ENCODE data around the gene EPHA4.

EPHA4 gene

DNA sequence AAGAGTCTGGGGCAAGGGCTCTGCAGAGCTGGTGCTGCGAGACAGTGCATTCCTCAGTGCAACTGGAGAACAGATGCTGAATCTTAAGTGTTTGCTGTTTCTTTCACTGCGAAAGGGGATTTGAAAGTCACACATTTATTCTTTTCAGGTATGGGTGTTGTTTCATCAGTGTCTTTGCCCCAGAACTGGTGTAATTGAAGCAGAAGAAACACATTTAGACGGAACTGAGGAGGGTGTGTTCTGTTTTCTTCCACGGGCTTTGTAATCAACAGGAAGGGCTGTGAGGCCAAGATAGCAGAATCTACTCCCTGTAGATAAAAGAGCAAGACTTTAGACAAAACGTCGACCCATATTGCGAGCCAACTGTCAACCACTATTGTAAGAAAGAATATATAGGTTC lies 151.9 kb downstream of the EPHA4 start:
- no peak for DNase-seq (ENCODE audit: low read depth, low spot score)
- POLR2A ChIA-PET, result no interaction called here
- TF ChIP-seq, protein P1, sequence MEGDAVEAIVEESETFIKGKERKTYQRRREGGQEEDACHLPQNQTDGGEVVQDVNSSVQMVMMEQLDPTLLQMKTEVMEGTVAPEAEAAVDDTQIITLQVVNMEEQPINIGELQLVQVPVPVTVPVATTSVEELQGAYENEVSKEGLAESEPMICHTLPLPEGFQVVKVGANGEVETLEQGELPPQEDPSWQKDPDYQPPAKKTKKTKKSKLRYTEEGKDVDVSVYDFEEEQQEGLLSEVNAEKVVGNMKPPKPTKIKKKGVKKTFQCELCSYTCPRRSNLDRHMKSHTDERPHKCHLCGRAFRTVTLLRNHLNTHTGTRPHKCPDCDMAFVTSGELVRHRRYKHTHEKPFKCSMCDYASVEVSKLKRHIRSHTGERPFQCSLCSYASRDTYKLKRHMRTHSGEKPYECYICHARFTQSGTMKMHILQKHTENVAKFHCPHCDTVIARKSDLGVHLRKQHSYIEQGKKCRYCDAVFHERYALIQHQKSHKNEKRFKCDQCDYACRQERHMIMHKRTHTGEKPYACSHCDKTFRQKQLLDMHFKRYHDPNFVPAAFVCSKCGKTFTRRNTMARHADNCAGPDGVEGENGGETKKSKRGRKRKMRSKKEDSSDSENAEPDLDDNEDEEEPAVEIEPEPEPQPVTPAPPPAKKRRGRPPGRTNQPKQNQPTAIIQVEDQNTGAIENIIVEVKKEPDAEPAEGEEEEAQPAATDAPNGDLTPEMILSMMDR (IDR thresholded peaks at IDR 0.05; ENCODE audit: insufficient read depth, low read length, missing control alignments), result no peak
- CTCF ChIA-PET, result no interaction called here
- no peak overlapping the region for H3K4me3 ChIP-seq (ENCODE audit: low read depth, low read length)

DNA sequence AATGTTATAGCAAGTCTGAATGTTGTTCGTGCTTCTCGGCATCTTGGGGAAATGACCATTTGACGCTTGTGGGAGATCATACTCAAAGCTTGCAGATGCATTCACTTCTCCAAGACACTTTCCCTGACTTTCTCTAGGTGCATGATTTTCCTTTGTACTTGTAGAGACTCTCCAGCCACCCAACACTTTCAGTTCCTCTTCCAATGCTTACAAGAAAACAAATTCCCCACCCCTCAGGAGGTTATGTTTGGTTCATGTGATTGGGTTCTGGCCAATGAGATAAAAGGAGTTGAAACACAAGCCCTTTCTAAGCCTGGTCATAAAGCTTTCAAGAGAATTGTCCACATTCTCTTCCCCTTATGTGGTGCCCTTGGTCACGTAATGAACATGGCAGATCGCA lies 156.3 kb downstream of the EPHA4 start:
- POLR2A ChIA-PET, result no interaction called here
- H3K4me3 ChIP-seq (ENCODE audit: low read depth, low read length), result no peak overlapping the region
- TF ChIP-seq, protein P1 (IDR thresholded peaks at IDR 0.05; ENCODE audit: insufficient read depth, low read length, missing control alignments), result no peak
- no peak for DNase-seq (ENCODE audit: low read depth, low spot score)
- CTCF ChIA-PET, result no interaction called here

DNA sequence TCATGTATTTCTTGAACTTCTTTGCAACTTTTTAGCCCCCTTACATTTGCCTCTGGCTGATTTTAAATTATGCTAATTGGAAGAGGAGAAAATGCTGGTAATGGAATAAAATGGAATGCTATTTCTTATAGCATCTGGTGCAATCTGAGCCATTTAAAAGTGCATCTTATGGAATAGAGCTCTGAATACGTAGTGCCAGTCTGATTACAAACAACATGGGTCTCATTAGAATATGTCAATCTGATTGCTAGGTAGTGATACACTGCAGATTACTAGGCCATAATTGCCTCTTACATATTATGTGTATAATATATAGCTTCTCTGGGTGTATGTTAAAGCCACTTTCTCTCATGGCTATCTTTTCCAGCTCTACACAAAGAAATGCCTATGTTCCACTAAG lies 159.1 kb downstream of the EPHA4 start:
- no peak overlapping the region for H3K4me3 ChIP-seq (ENCODE audit: low read depth, low read length)
- ChIA-PET POLR2A (no interaction called here), CTCF (no interaction called here)
- DNase-seq (ENCODE audit: low read depth, low spot score), result no peak
- TF ChIP-seq, protein P1 (IDR thresholded peaks at IDR 0.05; ENCODE audit: insufficient read depth, low read length, missing control alignments), result no peak

DNA sequence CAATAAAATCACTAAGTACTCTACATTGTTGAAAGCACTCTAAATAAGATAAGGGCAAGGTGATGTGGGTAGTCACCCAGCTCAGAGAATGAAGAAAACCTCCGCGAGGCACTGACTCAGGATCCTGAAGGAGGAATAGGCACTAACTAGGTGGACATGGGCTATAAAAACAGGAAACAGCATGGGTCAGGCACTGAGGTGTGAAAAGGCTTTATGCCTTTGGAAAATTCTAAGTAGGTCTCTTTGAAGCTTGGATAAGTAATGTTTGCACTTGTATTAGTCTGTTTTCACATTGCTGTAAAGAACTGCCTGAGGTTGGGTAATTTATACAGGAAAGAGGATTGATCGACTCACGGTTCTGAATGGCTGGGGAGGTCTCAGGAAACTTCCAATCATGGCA lies 161.6 kb downstream of the EPHA4 start:
- DNase-seq (ENCODE audit: low read depth, low spot score), result no peak
- TF ChIP-seq, protein P1 (IDR thresholded peaks at IDR 0.05; ENCODE audit: insufficient read depth, low read length, missing control alignments), result no peak
- ChIA-PET POLR2A (no interaction called here), CTCF (no interaction called here)
- no peak overlapping the region for H3K4me3 ChIP-seq (ENCODE audit: low read depth, low read length)

DNA sequence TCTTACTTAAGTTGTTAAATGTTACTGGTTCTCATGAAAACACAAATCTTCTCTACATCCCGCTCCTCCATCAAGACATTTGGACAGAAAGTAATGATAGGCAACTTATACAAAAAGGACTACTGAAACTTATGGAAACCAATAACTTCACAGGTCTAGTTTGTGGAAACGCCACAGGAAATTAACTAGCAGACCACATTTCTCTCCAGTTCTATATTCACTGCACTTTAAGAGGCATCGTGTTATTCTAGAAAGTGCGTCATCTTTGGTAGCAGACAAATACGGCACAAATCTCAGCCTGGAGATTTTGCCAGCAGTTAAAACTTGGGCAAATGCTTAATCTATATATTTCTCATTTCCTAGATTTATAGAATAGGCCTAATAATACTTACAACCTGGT lies 164.3 kb downstream of the EPHA4 start:
- no peak overlapping the region for H3K4me3 ChIP-seq (ENCODE audit: low read depth, low read length)
- TF ChIP-seq, protein P1 (IDR thresholded peaks at IDR 0.05; ENCODE audit: insufficient read depth, low read length, missing control alignments), result no peak
- ChIA-PET POLR2A (no interaction called here), CTCF (no interaction called here)
- DNase-seq (ENCODE audit: low read depth, low spot score), result no peak

DNA sequence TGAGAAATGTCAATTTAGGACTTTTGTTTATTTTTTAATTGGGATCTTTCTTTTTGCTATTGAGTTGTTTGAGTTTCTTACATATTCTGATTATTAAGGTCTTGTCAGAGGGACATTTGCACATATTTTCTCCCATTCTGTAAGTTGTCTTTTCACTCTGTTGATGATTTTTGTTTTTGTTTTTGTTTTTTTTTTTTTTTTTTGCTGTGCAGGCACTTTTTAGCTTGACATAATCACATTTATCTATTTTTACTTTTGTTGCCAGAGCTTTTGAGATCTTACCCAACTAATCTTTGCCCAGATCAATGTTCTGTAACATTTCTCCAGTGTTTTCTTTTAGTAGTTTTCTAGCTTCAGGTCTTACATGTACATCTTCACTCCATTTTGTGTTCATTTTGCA lies 166.6 kb downstream of the EPHA4 start:
- TF ChIP-seq, protein P1 (IDR thresholded peaks at IDR 0.05; ENCODE audit: insufficient read depth, low read length, missing control alignments), result no peak
- CTCF ChIA-PET, result no interaction called here
- POLR2A ChIA-PET, result no interaction called here
- H3K4me3 ChIP-seq (ENCODE audit: low read depth, low read length), result no peak overlapping the region
- DNase-seq (ENCODE audit: low read depth, low spot score), result no peak
